Measurements from ENCODE around the gene KLLN.
"Not testable (repeated sequence)": the region's sequence is repeated elsewhere in the genome, so short reads cannot be mapped to it uniquely, and the experiment has no call there.

Gene KLLN

DNA sequence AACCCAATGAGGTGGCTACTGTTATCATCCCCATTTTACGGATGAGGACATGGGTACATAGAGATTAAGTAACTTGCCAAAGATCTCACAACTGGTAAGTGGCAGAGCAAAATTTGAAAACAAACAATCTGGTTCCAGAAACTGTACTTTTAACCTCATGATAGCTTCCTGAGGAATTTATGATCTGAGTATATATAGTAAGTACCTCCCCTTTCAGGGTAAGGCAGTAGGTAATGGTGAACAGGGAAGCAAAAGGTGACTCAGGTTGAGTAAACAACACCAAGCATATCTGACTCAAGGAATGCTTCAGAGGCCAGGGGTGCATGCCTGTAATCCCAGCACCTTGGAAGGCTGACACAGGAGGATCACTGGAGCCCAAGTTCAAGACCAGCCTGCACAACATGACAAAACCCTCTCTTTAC, 21.1 kb downstream of the KLLN start:
- no peak for DNase-seq (ENCODE audit: low spot score)

DNA sequence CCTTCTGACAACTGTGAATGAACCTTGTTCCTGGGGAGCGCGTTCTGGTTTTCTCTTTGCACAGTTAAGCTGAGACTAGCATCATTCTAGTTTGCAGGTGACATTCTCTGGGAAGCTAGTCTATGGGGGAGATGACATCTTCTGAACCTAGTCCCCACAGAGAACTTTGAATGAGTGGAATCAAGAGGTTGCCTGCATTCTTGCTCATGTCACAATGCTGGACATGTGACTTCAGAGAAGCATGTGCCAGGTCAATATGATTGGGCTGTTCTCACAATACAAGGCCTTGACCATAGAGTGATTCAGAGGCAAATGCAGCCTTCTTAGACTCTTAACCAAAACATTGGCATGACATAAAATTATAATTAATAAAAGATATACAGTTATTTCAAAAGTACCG, 22.1 kb downstream of the KLLN start:
- DNase-seq (ENCODE audit: low spot score), result no peak

DNA sequence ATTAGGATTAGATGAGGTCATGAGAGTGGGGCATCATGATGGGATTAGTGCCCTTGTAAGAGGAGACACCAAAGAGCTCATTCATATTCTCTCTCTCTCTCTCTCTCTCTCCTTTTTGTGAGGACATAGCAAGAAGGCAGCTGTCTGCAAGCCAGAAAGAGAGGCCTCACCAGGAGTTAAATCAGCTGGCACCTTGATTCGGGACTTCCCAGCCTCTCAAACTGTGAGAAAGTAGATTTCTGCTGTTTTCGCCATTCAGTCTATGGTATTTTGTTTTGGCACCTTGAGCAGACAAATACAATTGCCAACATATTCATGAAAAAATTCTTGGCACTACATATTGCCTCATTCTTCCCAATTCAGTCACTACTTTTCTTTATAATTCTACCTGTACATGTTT, 24.7 kb downstream of the KLLN start:
- no peak for DNase-seq (ENCODE audit: low spot score)

DNA sequence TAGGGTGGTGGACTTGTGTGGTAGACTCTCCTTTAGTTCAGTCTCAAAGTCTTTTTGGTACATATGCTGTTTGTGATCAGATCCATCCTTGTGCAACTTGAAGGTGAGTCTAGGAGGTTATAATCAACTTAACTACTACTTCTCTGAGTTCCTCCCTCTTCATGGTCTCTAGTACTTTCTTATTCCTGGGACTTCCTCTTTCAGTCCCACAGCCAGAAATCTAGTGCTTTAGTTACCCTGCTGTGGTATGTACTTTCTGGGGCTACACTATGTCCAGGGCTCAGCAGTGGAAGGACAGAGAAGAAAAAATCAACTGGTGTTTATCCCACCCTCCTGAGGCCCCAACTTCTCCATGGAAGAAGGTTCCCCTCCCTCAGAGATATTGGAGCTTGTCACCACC, 25.9 kb downstream of the KLLN start:
- no peak for DNase-seq (ENCODE audit: low spot score)

DNA sequence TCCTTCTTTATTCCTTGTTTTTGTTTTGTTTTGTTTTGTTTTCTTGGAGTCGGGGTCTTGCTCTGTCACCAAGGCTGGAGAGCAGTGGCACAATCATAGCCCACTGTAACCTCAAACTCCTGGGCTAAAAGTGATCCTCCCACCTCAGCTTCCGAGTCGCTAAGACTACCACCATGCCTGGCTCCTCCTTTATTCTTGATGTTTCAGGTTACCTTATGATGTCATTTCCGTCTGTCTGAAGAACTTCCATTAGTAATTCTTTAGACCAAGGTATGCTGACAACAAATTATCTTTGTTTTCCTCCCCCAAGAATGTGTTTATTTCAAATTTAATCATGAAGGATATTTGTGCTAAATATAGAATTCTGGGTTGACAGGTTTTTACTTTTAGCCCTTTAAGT, 27.2 kb downstream of the KLLN start:
- no peak for DNase-seq (ENCODE audit: low spot score)

- DNase-seq (ENCODE audit: low spot score), result no peak
These were observed 33.2 kb downstream of the KLLN start for GRCh38 chr10:87829986-87830729.

- DNase-seq (ENCODE audit: low spot score), result not testable (repeated sequence)
These were observed 34.3 kb downstream of the KLLN start for GRCh38 chr10:87829051-87829450.

GRCh38 chr10:87827681-87828080, 35.7 kb downstream of the KLLN start:
- DNase-seq (ENCODE audit: low spot score), result no peak

DNA sequence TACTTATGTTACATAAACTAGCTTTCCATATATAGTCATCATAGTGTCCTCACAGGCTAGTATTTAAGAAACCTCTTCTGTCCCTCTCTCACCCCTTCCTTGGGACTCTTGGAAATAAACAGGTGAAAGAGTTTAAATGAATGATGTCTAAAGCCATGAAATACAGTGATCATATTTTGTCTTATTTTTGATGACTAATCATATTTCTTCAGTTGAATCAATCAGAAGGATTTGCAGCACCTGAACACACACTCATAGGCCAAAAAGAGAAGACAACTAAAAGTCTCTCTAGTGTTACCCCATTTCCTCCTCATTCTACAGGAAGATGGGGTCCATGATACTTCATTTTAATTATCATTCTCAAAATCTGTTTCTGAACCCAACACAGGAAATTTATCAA, 36.7 kb downstream of the KLLN start:
- no peak for DNase-seq (ENCODE audit: low spot score)

GRCh38 chr10:87819289-87819585, 44.1 kb downstream of the KLLN start:
- DNase-seq (ENCODE audit: low spot score), result no peak

- no peak for DNase-seq (ENCODE audit: low spot score)
These were observed 44.6 kb downstream of the KLLN start for GRCh38 chr10:87818505-87819288.

GRCh38 chr10:87817609-87818504, 45.5 kb downstream of the KLLN start, which contains the start of gene ATAD1:
ATAD1 (minus strand) TSS chr10:87818226; CDS start chr10:87814599, 3,627 bp downstream.
- DNase-seq (ENCODE audit: low spot score), result peak; percentile 79

GRCh38 chr10:87816898-87817608, 46.3 kb downstream of the KLLN start:
- peak; percentile 31 for DNase-seq (ENCODE audit: low spot score)

GRCh38 chr10:87816163-87816897, 47.0 kb downstream of the KLLN start:
- DNase-seq (ENCODE audit: low spot score), result no peak

Data from hematopoietic multipotent progenitor cell treated with erythropoietin and hydrocortisone succinate and interleukin-3 and kit ligand, for 17 days (in vitro differentiated cells).